NCI-H2107 (cell line): ENCODE measurements around the gene UBE2E1.

Source experiments
- DNase-seq: peaks from one replicate; lab custom pipeline; 2025; lab: John Stamatoyannopoulos, UW

Gene UBE2E1

GRCh38 chr3:23821858-23822257 is 16.1 kb downstream of the UBE2E1 start:
- DNase-seq: no peak

- no peak for DNase-seq
These were observed 16.8 kb downstream of the UBE2E1 start for GRCh38 chr3:23822559-23822958.

- no peak for DNase-seq
These were observed 17.9 kb downstream of the UBE2E1 start for GRCh38 chr3:23823620-23824019.

- no peak for DNase-seq
These were observed 19.1 kb downstream of the UBE2E1 start for GRCh38 chr3:23824699-23825444.

- no peak for DNase-seq
These were observed 20.0 kb downstream of the UBE2E1 start for GRCh38 chr3:23825802-23826201.

GRCh38 chr3:23826382-23827064 is 20.8 kb downstream of the UBE2E1 start:
- no peak for DNase-seq

- DNase-seq: no peak
These were observed 23.6 kb downstream of the UBE2E1 start for GRCh38 chr3:23829242-23829934.

- no peak for DNase-seq
These were observed 25.2 kb downstream of the UBE2E1 start for GRCh38 chr3:23830869-23831484.

GRCh38 chr3:23831517-23832394 is 26.0 kb downstream of the UBE2E1 start:
- DNase-seq: no peak

- DNase-seq: no peak
These were observed 26.8 kb downstream of the UBE2E1 start for GRCh38 chr3:23832523-23832922.

GRCh38 chr3:23834082-23834870 is 28.5 kb downstream of the UBE2E1 start:
- no peak for DNase-seq

- DNase-seq: no peak
These were observed 29.3 kb downstream of the UBE2E1 start for GRCh38 chr3:23835087-23835486.

GRCh38 chr3:23835802-23836201 is 30.0 kb downstream of the UBE2E1 start:
- no peak for DNase-seq

GRCh38 chr3:23836536-23837230 is 30.9 kb downstream of the UBE2E1 start:
- no peak for DNase-seq

GRCh38 chr3:23837286-23837685 is 31.5 kb downstream of the UBE2E1 start:
- no peak for DNase-seq

- DNase-seq: no peak
These were observed 31.9 kb downstream of the UBE2E1 start for GRCh38 chr3:23837691-23838090.

- no peak for DNase-seq
These were observed 34.8 kb downstream of the UBE2E1 start for GRCh38 chr3:23840521-23840920.

GRCh38 chr3:23843869-23844268 is 38.1 kb downstream of the UBE2E1 start:
- DNase-seq: no peak

GRCh38 chr3:23845326-23846216 is 39.8 kb downstream of the UBE2E1 start:
- DNase-seq: no peak
